Stimulated activated CD8-positive, alpha-beta memory T cell treated with anti-CD3 and anti-CD28 coated beads, Interleukin-12 subunit alpha, Interleukin-12 subunit beta, amount 100 ng/mL, for 4 hours (primary cell): ENCODE results near the gene PRR3.
A peak's percentile ranks its signal among the peaks of the same experiment; 100 is the strongest.
"Not testable (repeated sequence)": the region's sequence is repeated elsewhere in the genome, so short reads cannot be mapped to it uniquely, and the experiment has no call there.

Experiments used
- DNase-seq: peaks from one replicate; pipeline ENCODE4 v3.0.0-alpha.2; 2020; ENCODE audit warnings: low read depth

The PRR3 gene, protein sequence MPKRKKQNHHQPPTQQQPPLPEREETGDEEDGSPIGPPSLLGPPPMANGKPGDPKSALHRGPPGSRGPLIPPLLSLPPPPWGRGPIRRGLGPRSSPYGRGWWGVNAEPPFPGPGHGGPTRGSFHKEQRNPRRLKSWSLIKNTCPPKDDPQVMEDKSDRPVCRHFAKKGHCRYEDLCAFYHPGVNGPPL

DNA sequence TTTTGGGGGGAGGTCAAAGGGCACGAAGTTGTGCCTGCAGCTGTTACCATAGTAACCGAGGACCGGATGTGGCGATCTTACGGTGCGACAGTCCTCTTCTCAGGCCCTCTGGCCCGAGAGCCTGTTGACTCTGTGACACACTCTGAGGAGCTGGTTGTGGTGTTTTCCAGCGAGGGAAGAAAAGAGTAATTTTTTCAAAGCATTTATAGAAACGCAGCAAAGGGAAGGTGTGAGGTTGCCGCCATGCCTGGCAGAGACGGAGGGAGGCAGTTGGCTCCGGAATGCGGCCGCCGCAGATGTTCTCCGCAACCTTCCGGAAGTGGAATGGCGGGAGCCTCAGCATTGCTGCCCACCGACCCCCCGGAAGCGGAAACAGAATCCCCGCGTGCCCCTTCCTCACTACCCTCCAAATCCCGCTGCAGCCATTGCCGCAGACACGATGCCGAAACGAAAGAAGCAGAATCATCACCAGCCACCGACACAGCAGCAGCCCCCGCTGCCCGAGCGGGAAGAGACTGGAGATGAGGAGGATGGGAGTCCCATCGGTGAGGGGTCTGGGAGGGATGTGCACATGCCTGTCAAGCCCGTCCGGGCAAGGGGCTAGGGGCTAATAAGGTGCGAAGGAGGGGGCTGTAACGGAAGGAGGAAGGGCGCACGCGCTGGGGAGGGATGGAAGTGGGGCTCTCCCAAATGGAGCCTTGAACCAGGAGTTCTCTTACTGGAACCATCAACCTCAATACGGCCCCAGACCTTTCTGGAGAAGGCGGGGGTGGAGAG, at the start of gene PRR3:
Gene PRR3, plus strand, starts transcription at position 390 of the 777 bp plus-strand sequence. Its CDS starts 50 bp downstream, at position 440.
- DNase-seq: peak; percentile 66

DNA sequence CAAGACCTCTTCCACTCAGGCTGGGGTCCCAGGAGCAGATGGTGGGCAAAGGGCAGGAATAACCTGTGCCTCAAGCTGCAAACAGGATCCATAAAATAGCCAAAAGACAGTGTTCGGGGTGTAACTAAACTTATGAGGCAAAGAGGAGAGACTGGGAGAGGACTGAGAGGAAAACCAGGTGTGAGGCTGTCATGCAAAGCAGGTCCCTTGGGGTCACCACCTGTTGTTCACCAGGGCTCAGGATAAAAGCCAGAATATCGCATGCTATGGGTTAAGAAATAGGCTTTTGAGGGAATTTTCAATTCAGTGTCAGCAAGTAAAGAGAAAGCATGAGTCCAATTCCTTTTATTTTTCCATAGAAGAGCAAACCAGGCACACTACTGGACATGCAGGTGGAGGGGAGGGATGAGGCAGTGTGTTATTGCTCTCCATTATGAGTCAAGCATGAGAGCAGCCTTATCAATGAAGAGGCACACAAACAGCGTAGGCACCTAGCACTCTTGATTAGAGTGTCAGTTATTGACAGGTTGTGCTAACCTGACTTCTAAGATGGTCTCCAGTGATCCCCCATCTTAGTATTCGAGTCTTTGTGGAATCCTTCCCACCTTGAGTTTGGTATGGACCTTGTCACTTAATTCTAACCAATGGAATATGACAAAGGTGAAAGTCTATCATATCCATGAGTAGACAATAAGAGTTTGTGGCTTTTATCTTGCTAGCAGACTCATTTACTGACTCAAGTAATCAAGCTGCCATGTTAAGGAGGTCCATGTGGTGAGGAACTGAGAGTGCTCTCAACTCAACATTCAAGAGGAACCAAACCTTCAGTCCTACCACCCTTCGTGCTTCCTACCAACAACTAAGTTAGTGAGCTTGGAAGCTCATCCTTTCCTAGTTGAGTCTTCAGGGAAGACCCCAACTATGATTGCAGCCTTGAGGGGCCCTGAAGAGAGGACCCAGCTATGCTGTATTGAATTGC, 49.0 kb upstream of the PRR3 start:
- DNase-seq: no peak

DNA sequence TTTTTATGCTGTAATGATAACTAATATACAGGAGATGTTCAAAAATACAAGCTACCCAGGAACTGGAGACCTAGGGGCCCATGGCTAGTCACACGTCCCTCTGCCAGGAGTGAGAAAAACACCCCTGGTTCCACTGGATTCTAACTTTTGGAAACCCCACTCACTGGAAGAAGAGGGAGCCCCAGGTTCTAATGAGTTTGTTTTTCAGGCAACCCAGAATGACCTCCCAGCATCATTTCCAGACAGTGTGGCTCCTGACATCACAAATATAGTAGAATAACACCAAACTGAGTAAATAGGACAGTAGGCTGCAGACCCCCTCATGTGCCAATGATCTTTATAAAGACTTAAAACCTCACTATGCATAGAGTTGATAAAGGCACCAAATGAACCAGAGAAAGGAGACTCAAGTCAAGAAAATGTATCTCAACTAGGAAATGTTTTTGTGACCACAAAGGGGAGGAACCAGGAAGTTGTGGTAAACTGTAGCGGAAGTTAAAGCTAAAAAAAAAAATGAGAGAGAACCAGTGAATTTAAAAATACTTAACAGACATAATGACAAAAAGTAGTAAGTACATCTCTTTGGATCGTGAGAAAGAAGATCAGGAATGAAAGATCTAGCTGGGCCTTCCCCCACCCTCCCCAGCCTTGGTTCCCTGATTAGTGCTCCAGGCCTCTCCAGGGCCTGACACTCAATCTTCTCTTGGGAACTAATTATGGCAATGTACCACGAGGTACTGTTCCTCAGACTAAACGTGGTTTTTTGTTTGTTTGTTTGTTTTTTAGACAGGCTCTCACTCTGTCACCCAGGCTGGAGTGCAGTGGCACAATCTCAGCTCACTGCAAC, 48.0 kb upstream of the PRR3 start:
- no peak for DNase-seq

DNA sequence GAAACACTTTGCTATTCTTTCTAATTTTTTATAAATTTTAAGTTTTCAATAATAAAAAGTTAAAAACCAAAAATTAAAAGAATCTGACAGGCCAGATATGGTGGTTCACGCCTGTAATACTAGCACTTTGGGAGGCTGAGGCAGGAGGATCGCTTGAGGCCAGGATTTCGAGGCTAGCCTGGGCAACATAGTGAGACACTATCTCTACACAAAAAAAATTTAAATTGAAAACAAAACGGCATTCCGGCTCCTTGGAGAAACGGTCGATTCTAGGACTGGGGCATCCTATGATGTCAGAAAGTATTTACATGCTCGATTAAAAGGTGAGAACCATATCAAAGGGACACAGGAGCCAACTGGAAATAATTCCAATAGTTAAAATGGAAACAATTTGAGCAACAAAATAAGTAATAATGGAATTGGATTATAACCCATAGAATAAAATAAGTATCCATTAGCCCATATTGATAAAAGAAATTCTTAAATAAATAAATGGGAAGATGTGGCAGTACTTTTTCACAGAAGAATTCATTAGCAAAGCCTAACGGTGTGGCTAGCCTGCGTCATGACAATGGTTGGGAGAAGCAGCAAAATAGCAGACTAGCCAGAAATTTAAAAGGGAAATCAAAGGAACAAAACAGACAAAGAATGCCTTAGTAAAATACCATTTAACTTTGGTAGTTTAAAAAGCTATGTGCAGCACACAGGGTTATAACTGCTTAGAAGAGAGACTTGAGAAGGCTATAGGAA, 46.5 kb upstream of the PRR3 start:
- DNase-seq: no peak

DNA sequence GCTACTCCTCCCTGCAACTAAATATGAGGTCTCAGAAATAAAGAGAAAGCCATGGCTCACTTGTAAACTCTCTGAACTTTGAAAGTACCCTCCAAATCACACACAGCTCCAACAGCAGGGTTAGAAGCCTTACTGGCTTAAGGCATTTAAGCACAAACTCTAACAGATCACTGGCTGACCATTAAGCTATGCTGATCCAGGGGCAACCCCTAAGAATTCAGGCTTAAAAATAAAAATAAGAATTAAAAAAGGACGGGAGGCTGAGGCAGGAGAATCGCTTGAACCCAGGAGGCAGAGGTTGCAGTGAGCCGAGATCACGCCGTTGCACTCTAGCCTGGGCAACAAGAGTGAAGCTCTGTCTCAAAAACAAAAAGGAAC, 45.9 kb upstream of the PRR3 start:
- DNase-seq: no peak

DNA sequence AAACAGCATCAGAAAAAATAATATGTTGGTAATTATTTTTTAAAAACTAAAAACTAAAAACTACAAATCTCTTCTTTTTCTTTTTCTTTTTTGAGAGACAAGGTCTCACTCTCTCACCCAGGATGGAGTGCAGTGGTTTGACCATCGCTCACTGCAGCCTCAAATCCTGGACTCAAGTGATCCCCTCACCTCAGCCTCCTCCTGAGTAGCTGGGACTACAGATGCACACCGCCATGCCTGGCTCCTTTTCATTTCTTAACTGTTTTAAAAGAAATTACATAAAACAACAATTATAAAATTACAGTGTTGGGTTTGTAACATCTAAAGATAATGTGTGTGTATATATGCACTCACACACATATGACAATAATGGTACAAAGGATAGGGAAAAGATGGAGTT, 43.6 kb upstream of the PRR3 start:
- DNase-seq: no peak

DNA sequence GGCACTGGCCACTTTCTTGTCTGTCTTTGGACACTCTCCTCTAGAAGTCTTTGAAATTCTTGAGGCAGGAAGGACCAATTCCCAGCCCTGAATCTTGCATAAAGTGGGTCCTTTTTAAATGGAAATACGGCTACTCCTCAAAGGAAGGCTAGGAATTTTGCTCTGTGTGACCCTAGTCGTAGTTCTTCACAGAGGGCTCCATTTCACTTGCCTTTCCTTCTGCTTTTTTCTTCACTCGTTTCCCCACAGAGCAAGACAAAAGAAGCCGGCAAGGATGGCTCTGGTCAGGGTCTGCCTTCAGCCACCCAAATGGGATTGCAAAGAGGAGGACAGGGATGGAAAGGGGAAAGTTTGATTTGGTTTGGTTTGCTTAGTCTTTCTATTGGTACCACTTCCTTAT, 42.0 kb upstream of the PRR3 start:
- no peak for DNase-seq

DNA sequence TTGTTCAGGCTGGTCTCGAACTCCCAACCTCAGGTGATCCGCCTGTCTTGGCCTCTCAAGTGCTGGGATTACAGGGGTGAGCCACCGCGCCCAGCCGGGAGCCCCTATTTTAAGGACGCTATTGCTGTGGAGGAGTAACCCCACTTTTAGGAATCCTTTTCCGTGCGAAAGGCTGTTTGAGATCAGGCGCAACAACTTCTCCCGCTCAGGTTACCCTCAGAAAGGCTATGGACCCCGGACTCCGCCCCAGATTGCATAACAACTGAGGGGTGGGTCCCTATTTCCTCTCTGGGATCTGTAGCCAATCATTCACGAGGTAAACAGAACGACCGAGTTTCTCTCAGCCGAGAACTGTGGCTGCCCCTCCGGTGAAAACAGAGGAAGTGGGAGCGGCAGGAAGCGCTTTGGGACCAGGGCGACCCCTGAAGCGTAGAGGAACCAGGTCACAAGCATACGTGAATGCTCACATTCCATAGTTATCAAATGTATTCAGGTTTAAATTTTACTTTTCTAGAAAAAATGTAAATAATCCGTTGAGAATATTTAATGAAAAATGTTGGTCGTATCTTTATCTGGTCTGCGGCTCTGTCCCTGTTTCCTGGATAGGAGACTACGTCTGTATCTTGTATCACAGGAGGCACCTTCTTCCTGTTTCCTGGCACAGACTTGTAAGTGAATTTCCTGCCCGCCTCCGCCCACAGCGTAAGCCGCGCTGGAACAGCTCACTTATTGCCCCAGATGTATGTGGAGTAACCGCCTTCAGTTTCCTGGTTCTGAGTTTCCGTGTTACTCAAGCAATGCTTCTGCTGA, 40.9 kb upstream of the PRR3 start:
- peak; percentile 79 for DNase-seq

DNA sequence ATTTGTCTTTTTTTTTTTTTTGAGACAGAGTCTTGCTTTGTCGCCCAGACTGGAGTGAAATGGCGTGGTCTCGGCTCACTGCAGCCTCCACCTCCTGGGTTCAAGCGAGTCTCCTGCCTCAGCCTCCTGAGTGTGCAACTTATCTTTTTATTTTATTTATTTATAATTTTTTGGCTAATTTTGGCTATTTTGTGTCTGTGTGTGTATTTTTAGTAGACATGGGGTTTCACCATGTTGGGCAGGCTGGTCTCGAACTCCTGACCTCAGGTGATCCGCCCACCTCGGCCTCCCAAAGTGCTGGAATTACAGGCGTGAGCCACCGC, 40.4 kb upstream of the PRR3 start:
- DNase-seq: not testable (repeated sequence)

DNA sequence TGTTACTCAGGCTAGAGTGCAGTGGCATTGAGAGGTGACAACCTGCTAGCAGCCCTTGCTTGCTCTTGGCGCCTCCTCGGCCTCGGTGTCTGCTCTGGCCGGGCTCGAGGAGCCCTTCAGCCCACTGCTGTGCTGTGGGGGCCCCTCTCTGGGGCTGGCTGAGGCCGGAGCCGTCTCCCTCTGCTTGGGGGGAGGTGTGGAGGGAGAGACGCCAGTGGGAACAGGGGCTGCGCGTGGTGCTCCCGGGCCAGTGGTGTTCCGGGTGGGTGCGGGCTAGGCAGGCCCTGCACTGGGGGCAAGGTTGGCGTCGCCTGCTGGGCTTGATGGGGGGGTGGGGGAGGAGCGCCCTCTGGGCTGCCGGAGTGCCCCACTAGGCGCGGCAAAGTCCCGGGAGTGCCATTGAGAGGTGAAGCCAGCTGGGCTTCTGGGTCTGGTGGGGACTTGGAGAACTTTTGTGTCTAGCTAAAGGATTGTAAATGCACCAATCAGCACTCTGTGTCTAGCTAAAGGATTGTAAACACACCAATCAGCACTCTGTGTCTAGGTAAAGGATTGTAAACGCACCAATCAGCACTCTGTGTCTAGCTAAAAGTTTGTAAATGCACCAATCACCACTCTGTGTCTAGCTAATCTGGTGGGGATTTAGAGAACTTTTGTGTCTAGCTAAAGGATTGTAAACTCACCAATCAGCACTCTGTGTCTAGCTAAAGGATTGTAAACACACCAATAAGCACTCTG, 39.2 kb upstream of the PRR3 start:
- DNase-seq: not testable (repeated sequence)

DNA sequence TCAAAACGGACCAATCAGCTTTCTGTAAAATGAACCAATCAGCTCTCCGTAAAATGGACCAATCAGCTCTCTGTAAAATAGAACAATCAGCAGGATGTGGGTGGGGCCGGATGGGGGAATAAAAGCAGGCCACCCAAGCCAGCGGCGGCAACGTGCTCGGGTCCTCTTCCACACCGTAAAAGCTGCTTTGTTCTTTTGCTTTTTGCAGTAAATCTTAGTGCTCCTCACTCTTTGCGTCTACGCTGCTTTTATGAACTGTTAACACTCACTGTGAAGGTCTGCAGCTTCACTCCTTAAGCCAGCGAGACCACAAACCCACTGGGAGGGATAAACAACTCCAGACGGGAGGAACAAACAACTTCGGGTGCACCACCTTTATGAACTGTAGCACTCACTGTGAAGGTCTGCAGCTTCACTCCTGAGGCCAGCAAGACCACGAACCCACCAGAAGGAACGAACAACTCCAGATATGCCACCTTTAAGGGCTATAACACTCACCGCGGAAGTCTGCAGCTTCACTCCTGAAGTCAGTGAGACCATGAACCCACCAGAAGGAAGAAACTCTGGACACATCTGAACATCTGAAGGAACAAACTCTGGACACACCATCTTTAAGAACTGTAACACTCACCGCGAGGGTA, 38.5 kb upstream of the PRR3 start:
- not testable (repeated sequence) for DNase-seq

DNA sequence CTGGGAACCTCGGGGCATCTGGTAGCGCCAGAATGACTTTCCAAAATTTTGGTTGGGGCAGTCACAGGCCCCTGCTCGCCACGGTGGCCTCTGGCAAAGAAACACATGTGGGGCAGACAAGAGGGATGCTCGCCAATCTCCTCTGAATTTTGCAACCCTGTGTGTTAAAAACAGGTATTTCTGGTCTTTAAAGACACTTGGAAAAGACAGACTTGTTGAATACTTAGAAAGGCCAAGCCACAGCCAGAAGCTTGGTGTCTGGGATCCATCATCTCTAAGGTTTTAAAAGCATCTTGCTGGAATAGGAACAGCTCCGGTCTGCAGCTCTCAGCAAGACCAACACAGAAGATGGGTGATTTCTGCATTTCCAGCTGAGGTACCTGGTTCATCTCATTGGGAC, 36.6 kb upstream of the PRR3 start:
- DNase-seq: no peak

DNA sequence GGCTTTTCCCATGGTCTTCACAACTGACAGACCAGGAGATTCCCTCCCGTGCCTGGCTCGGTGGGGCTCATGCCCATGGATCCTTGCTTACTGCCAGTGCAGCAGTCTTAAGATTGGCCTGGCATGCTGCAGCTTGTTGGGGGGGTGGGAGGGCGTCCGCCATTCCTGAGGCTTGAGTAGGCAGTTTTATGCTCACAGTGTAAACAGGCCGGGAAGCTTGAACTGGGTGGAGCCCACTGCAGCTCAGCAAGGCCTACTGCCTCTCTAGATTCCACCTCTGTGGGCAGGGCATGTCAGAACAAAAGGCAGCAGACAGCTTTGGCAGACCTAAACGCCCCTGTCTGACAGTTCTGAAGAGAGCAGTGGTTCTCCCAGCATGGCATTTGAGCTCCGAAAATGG, 36.0 kb upstream of the PRR3 start:
- DNase-seq: not testable (repeated sequence)

DNA sequence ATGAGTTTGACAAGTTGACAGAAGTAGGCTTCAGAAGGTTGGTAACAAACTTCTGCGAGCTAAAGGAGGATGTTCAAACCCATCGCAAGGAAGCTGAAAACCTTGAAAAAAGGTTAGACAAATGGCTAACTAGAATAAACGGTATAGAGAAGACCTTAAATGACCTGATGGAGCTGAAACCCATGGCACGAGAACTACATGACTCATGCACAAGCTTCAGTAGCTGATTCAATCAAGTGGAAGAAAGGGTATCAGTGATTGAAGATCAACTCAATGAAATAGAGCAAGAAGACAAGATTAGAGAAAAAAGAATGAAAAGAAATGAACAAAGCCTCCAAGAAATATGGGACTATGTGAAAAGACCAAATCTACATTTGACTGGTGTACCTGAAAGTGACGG, 35.1 kb upstream of the PRR3 start:
- DNase-seq: not testable (repeated sequence)

DNA sequence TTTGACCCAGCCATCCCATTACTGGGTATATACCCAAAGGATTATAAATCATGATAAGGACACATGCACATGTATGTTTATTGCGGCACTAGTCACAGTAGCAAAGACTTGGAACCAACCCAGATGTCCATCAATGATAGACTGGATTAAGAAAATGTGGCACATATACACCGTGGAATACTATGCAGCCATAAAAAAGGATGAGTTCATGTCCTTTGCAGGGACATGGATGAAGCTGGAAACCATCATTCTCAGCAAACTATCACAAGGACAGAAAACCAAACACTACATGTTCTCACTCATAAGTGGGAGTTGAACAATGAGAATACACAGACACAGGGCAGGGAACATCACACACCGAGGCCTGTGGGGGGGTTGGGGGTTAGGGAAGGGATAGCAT, 30.7 kb upstream of the PRR3 start:
- not testable (repeated sequence) for DNase-seq

DNA sequence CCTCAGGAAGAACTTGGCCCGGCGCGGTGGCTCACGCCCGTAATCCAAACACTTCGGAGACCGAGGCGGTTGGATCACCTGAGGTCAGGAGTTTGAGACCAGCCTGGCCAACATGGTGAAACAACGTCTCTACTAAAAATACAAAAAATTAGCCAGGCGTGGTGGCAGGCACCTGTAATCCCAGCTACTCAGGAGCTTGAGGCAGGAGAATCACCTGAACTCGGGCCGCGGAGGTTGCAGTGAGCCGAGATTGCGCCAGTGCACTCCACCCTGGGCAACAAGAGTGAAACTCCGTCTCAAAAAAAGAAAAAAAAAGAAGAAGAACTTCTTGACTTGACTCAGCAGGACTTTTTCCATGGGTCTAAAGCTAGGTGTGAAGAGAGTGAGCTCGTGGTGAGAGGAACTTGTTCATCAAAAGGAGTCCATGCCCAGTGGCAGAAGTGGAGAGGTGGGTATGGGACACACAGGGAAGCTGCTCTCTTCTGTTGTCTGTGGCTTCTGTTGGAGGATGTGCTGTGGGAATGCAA, 27.7 kb upstream of the PRR3 start:
- DNase-seq: not testable (repeated sequence)

DNA sequence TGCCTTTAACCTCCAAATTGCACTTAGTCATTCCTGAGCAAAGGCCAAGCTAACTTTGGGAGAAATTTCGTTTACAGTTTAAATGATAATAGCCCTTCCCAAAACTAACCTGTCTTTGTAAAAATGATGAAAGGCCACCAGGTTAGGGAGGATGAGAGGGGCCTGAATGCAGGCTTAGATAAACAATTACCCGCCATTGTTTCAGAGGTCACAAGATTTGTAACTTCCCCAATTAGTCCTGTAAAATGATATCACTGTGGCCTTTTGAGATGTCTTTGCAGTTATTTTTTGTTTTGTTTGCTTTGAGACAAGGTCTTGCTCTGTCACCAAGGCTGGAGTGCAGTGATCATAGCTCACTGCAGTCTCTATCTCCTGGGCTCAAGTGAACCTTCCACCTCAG, 27.1 kb upstream of the PRR3 start:
- no peak for DNase-seq

DNA sequence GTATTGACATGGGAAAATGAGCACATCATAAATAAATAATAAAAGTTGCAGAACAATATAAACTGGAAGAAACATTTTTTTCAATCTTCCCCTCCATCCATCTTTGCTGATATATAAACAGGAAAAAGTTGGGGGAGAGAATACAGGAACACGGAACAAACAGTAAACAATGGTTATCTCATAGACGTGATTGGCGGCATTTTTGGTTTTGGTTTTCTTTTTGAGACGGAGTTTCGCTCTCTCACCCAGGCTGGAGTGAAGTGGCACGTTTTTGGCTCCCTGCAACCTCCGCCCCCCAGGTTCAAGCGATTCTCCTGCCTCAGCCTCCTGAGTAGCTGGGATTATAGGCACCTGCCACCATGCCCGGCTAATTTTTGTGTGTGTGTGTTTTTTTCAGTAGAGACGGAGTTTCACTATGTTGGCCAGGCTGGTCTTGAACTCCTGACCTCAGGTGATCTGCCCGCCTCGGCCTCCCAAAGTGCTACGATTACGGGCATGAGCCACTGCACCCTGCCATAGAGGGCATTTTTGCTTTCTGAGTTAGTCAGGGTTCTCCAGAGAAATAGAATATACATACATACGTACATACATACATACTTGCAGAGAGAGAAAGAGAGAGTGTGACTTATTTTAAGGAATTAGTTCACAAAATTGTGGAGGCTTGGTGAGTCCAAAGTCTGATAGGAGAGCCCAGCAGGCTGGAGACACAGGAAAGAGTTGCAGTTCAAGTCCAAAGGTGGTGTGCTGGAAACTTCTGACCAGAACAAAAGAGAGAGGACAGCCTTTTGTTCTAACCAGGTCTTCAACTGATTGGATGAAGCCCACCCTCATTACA, 23.4 kb upstream of the PRR3 start:
- no peak for DNase-seq
